ENCODE measurements around the gene IL17RB.

- no peak for TF ChIP-seq CTCF (IDR thresholded peaks at IDR 0.05)
- no peak for TF ChIP-seq POLR2AphosphoS5 (IDR thresholded peaks at IDR 0.05)
Measured at GRCh38 chr3:53880396-53881345, 34.3 kb downstream of the IL17RB start.

All from breast epithelium (tissue), 3 donors.